Epithelial cell of prostate (primary cell): ENCODE measurements around the gene KRTAP4-9.
A peak's percentile ranks its signal among the peaks of the same experiment; 100 is the strongest.
"Not testable (repeated sequence)": the region's sequence is repeated elsewhere in the genome, so short reads cannot be mapped to it uniquely, and the experiment has no call there.

Source experiments
- DNase-seq: peaks from one replicate; pipeline ENCODE4 v3.0.0-alpha.2; 2011; ENCODE audit warnings: low read depth, low spot score
- H3K27ac ChIP-seq: fragments of 450-650 bp; 2 replicates; pipeline ENCODE4 v1.5.1; 2017; ENCODE audit warnings: mild to moderate bottlenecking

The KRTAP4-9 gene

GRCh38 chr17:41105347-41105746 is at the start of gene KRTAP4-9:
KRTAP4-9 (plus strand) TSS chr17:41105389; CDS start chr17:41105389, 0 bp downstream.
- not testable (repeated sequence) for DNase-seq, H3K27ac ChIP-seq

GRCh38 chr17:41057547-41057946 is 47.6 kb upstream of the KRTAP4-9 start:
- H3K27ac ChIP-seq: no peak overlapping the region
- DNase-seq: no peak

DNA sequence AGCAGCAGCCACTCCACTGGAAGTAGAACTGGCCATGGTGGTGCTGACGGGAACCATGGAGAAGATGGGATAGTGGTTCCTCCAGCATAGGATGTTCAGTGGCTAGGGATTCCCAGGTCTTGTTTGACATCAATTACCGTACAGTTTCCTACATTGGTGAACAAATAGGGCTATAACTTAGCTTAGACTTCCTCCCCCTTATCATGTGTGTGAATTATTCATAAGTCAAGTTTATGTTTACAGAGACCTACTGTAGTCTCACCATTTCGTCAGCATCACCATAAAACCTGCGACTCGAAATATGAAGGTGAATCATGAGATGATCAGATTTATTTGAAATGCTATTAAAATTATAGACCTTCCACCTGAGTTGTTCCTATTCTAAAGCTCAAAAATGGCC is 46.4 kb upstream of the KRTAP4-9 start:
- no peak for DNase-seq
- peak overlapping the region; percentile 64 for H3K27ac ChIP-seq

- peak overlapping the region; percentile 64 for H3K27ac ChIP-seq
- DNase-seq: not testable (repeated sequence)
Measured at GRCh38 chr17:41059276-41060051, 45.7 kb upstream of the KRTAP4-9 start.

- DNase-seq: peak; percentile 96
- peak within 1 kb of the TSS; percentile 64 for H3K27ac ChIP-seq
Measured at GRCh38 chr17:41060052-41060604, 45.1 kb upstream of the KRTAP4-9 start, which contains the start of gene KRTAP2-3. KRTAP2-3 (minus strand) TSS chr17:41060114; CDS start chr17:41060050, 64 bp downstream.

GRCh38 chr17:41061964-41062363 is 43.2 kb upstream of the KRTAP4-9 start:
- no peak for DNase-seq
- H3K27ac ChIP-seq: peak overlapping the region; percentile 64

DNA sequence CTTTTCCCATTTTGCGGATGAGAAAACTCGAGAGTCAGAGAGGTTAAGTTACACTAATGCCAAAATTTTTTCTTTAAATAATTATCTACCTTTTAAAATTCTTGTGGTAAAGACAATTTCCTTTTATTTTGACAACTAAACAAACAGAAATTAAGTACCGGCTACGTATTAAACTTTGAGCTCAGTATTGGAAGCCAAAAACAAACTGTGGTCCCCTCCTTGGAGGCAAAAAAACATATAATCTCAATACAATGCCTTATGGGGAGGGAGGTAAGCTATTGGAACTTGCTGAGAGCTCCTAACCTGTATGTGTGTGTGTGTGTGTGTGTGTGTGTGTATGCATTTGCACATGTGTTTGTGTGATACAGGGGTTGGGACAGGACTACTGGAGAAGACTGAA is 41.7 kb upstream of the KRTAP4-9 start:
- DNase-seq: no peak
- no peak overlapping the region for H3K27ac ChIP-seq

DNA sequence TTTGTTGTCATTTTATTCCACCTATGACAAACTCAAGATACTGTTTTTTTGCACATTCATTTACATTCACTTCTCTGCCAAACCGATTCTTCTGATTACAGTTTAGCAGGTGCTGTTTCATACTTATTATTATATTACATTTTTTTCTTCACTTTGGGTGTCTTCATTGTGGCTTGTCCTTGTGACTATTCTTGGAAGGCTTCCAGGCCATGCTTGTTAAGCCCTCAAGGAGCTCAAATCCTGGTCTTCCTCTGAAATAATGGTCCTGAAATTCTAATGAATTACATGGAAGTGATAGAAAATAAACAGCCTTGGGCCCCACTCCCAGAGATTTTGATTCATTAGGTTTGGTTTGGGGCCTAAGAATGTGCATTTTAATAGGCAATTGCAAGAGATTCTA is 40.9 kb upstream of the KRTAP4-9 start:
- no peak overlapping the region for H3K27ac ChIP-seq
- DNase-seq: no peak

GRCh38 chr17:41065016-41065689 is 40.0 kb upstream of the KRTAP4-9 start:
- not testable (repeated sequence) for DNase-seq, H3K27ac ChIP-seq

DNA sequence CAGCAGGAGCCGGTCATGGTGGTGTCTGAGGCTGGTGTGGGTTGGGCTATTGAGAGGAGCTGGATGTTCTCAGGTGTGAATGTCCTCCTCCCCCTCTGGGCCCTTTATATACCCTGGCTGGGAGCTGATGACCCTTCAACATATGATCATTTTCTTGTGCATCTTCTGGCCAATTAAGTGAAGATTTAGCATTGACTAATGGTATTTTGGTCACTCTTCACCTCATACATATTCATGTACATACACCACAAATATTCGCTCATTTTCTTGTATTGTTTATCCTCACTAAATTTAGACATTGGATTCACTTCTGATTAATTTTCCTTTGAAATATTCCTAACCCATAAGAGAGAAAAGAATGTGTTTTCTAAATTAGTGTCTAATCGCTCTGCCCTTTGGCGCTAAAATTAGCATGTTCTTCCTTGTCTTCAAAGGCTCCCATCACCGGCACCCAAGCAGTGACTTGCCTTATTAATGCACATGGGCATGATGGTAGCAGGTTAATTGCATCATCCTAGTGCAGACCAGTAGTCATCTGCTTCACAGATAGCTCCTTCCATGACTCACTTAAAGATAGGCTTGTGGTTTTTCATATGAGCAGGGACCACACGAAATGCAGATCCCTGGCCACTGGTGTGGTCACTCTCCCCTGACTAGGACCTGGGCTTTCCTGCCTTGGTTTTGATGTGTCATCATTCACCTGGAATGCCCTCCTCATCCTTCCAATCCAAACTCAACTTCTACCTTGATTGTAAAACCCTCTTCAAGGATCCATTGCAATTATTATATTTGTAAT is 39.2 kb upstream of the KRTAP4-9 start, which contains the start of gene KRTAP2-4:
KRTAP2-4 (minus strand) TSS at position 51 of the 796 bp plus-strand sequence; CDS start at position 17, 34 bp downstream.
- H3K27ac ChIP-seq: peak within 1 kb of the TSS; percentile 7
- peak; percentile 81 for DNase-seq

GRCh38 chr17:41067281-41067680 is 37.9 kb upstream of the KRTAP4-9 start:
- H3K27ac ChIP-seq: no peak overlapping the region
- DNase-seq: no peak

DNA sequence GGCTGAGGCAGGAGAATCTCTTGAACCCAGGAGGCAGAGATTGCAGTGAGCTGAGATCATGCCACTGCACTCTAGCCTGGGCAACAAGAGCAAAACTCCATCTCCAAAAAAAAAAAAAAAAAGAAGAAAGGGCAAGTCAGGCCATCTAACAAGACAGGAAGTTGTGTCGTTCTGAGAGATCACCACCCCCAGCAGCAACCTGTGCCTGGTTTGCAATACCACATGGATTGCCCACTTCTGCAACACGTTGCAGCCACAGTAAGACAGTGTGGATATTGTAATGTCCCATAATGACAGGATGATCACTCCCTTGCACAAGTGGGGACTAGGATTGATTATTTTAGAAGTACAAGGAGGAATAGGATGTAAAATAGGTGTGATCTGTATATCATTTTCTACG is 36.2 kb upstream of the KRTAP4-9 start:
- no peak for DNase-seq

DNA sequence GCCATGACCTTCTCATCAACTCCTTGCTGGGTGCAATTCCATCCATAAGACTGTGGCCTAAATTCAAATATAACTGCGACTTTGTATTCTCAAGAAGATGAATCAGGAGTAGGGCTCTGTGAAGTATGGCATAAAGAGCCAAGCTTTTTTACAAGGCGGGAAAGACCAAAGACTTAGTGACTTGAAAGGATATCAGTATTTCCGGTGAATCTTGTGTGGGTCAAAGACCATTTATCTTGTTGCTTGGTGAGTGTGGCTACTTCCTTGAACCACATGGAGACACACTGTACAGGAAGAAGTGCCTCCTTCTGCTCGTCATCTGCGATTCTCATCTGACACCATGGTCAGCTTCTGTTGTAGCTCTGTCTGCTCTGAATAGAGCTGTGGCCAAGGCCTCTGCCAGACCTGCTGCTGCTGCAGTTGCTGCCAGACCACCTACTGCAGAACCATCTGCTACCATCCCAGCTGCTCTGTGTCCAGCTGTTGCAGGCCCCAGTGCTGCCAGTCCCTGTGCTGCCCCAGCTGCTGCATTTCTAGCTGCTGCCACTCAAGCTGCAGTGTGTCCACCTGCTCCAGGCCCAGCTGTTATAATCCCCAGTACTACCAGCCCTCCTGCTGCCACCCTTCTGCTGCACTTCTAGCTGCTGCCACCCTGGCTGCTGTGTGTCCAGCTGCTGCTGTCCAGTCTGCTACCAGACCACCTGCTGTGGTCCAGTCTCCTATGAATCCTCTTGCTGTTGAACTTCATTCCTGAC is 33.4 kb upstream of the KRTAP4-9 start:
- no peak overlapping the region for H3K27ac ChIP-seq

More for the DNA sequence above, 36.2 kb upstream of the KRTAP4-9 start:
- no peak overlapping the region for H3K27ac ChIP-seq

GRCh38 chr17:41073676-41074075 is 31.5 kb upstream of the KRTAP4-9 start:
- no peak for DNase-seq
- H3K27ac ChIP-seq: no peak overlapping the region

More for the DNA sequence above, 33.4 kb upstream of the KRTAP4-9 start:
- no peak for DNase-seq

DNA sequence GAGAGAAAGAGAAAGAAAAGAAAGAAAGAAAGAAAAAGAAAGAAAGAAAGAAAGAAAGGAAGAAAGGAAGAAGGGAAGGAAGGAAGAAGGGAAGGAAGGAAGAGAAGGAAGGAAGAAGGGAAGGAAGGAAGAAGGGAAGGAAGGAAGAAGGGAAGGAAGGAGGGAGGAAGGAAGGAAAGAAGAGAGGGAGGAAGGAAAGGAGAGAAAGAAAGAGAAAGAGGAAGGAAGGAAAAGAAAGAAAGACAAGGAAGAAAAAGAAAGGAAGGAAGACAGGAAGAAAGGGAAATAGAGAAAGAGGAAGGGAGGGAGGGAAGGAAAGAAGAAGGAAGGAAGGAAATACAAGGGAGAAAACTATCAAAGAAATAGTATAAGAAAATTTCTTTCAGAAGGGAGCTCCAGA is 28.4 kb upstream of the KRTAP4-9 start:
- no peak for DNase-seq
- H3K27ac ChIP-seq: no peak overlapping the region

DNA sequence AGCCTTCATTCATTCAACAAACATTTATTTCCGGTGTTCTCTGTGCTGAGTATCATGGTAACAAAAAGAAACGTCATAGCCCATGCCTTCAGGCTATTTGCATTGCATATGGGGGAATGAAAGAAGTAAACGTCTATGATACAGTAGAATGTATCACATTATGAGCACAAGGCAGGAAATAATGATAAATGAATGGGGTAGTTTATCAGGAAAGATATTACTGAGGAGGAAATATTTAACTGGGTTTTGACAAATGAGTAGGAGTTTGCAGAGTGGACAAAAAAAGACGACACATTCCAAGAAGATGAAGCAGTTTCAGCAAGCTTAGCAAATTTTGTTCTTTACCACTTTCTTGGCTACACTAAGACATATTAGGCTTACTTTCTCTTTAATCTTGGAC is 22.6 kb upstream of the KRTAP4-9 start:
- H3K27ac ChIP-seq: peak overlapping the region; percentile 27
- peak; percentile 49 for DNase-seq

- H3K27ac ChIP-seq, DNase-seq: not testable (repeated sequence)
Measured at GRCh38 chr17:41083427-41083826, 21.8 kb upstream of the KRTAP4-9 start.

DNA sequence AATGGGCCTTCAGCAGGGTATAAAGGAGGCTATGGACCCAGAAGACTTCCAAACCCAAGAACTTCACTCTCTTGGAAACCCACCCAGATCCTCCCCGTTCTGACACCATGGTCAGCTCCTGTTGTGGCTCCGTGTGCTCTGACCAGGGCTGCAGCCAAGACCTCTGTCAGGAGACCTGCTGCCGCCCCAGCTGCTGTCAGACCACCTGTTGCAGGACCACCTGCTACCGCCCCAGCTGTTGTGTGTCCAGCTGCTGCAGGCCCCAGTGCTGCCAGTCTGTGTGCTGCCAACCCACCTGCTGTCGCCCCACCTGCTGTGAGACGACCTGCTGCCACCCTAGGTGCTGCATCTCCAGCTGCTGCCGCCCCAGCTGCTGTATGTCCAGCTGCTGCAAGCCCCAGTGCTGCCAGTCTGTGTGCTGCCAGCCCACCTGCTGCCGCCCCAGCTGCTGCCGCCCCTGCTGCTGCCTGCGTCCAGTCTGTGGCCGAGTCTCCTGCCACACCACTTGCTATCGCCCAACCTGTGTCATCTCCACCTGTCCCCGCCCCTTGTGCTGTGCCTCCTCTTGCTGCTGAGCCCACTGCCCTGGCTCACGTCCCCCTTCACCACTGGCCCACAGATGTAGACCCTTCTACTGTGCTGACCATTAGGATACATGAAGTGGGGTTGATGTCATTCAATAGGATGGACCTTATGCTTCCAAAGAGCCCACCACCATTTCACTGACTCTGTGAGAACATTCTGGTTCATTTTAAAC is 20.9 kb upstream of the KRTAP4-9 start, which contains the start of gene KRTAP4-7:
KRTAP4-7 (plus strand) TSS at position 51 of the 757 bp plus-strand sequence; CDS start at position 108, 57 bp downstream.
- DNase-seq: not testable (repeated sequence)
- peak within 1 kb of the TSS; percentile 27 for H3K27ac ChIP-seq
